ENCODE results near the gene RPL37A.

The RPL37A gene

DNA sequence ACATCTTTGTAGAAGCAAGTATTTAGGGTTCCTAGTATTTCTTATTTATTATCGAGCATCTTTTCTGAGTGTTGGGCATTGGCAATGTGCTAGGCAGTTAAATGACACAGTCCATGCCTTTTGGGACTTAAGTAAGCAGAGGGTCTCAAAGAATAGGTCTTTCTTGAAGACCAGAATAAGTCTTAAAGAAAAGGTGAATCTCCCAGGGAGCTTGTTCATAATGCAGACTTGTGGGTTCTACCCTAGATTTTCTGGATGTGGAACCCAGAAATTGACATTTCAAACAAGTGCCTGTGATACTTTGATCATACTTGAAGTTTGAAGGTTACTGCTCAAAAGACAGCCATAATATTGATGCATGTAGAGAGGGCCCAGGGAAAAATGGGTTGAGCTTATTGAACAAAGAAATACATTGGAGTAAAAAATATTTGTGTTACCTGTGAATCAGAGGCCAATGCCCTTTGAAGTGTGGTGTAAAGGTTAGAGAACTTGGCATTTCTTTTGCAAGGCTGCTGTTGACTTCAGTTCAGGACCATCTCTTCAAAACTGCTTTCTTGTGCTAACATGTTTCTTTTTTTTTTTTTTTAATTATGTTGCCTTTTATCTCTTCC, 24.4 kb downstream of the RPL37A start:
- H3K9me3 ChIP-seq (ENCODE audit: control insufficient read depth, insufficient read depth, low read depth, low read length) = no peaks in the 10 kb centered on the region
- H3K27ac ChIP-seq (ENCODE audit: extremely low read depth, low read depth, low read length) = no peak overlapping the region
- CTCF ChIA-PET = interaction anchor here (0.7 to 13.1 kb wide), 4 partner anchors 144 to 1233 kb away, joined by 3 to 376 read pairs (median 4); no protein-coding TSS in a partner anchor
- POLR2A ChIA-PET = no interaction called here
- H3K4me1 ChIP-seq (ENCODE audit: control insufficient read depth, insufficient read depth, low read length) = no peaks in the 10 kb centered on the region
- no peak overlapping the region for H3K4me3 ChIP-seq (ENCODE audit: low read depth, low read length)
- H3K36me3 ChIP-seq (ENCODE audit: control insufficient read depth in 2 of 2, insufficient read depth in 1 of 2, low read length in 2 of 2) = peaks cover 0 to 10% of the 10 kb centered on the region in 2 experiments; a peak in 1 of 3 replicates
- TF ChIP-seq ZNF664 (tag by site-specific recombination; IDR thresholded peaks at IDR 0.05) (no peak), ZNF175 (tag by site-specific recombination; IDR thresholded peaks at IDR 0.05) (no peak), ZNF521 (tag by site-specific recombination; IDR thresholded peaks at IDR 0.05) (no peak), GLIS1 (tag by site-specific recombination; IDR thresholded peaks at IDR 0.05) (no peak), ZBTB8A (tag by site-specific recombination; IDR thresholded peaks at IDR 0.05) (no peak), ZNF157 (tag by site-specific recombination; IDR thresholded peaks at IDR 0.05) (no peak)

DNA sequence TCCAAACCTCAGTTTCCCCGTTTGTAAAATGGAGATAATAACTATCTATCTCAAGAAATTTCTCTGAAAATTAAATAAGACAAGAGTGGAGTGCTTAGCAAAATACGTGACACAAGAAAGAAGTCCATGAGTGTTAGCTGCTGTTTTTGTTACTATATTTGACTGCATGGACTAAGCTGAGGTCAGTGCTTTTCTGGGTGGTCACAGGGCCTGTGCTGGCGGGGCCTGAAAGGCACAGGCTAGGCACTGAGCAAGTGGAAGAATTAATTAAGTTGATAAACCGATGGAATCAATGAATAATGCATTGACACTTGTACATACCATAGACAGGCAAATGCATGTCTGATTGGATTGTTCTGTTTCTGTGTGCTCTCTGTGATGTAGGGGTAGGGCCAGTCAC, 27.3 kb downstream of the RPL37A start:
- ChIA-PET CTCF (interaction anchor here (1.6 to 13.1 kb wide), 3 partner anchors 8 to 156 kb away, joined by 3 to 376 read pairs (median 11); no protein-coding TSS in a partner anchor), POLR2A (interaction anchor here (0.5 to 1.1 kb wide), 2 partner anchors 17 to 164 kb away, joined by 3 to 4 read pairs; no protein-coding TSS in a partner anchor)
- no peak overlapping the region for H3K4me3 ChIP-seq (ENCODE audit: low read depth, low read length)
- H3K27ac ChIP-seq (ENCODE audit: extremely low read depth, low read depth, low read length) = no peak overlapping the region
- TF ChIP-seq ZNF433 (tag by site-specific recombination; IDR thresholded peaks at IDR 0.05; ENCODE audit: low read depth) = no peak
- TF ChIP-seq KLF16 (tag by site-specific recombination; IDR thresholded peaks at IDR 0.05) = no peak
- TF ChIP-seq, protein P1, sequence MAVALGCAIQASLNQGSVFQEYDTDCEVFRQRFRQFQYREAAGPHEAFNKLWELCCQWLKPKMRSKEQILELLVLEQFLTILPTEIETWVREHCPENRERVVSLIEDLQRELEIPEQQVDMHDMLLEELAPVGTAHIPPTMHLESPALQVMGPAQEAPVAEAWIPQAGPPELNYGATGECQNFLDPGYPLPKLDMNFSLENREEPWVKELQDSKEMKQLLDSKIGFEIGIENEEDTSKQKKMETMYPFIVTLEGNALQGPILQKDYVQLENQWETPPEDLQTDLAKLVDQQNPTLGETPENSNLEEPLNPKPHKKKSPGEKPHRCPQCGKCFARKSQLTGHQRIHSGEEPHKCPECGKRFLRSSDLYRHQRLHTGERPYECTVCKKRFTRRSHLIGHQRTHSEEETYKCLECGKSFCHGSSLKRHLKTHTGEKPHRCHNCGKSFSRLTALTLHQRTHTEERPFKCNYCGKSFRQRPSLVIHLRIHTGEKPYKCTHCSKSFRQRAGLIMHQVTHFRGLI (tag by site-specific recombination; IDR thresholded peaks at IDR 0.05) = no peak
- TF ChIP-seq ZNF239 (tag by site-specific recombination; IDR thresholded peaks at IDR 0.05) = no peak
- no peaks in the 10 kb centered on the region for H3K9me3 ChIP-seq (ENCODE audit: control insufficient read depth, insufficient read depth, low read depth, low read length)
- H3K36me3 ChIP-seq (ENCODE audit: control insufficient read depth in 2 of 2, insufficient read depth in 1 of 2, low read length in 2 of 2) = peaks cover 0 to 5% of the 10 kb centered on the region in 2 experiments; a peak in 1 of 3 replicates
- H3K4me1 ChIP-seq (ENCODE audit: control insufficient read depth, insufficient read depth, low read length) = no peaks in the 10 kb centered on the region

DNA sequence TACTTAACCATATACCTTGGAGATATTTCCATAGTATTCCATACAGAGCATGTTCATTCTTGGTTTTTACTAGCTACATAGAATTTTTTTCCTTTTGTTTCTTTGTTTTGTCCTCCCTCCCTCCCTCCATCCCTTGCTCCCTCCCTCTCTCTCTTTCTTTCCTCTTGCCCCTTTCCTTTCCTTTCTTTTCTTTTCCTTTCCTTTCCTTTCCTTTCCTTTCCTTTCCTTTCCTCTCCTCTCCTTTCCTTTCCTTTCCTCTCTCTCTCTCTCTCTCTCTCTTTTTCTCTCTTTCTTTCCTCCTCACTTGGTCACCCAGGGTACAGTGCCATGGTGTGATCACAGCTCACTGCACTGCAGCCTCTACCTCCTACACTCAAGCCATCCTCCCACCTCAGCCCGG, 28.3 kb downstream of the RPL37A start:
- H3K4me1 ChIP-seq (ENCODE audit: control insufficient read depth, insufficient read depth, low read length) = no peaks in the 10 kb centered on the region
- ChIA-PET CTCF (interaction anchor here (2.5 to 13.1 kb wide), 2 partner anchors 9 to 140 kb away, joined by 11 to 376 read pairs; no protein-coding TSS in a partner anchor), POLR2A (no interaction called here)
- H3K36me3 ChIP-seq (ENCODE audit: control insufficient read depth in 2 of 2, insufficient read depth in 1 of 2, low read length in 2 of 2) = peaks cover 0 to under 1% of the 10 kb centered on the region in 2 experiments; a peak in 1 of 3 replicates
- H3K27ac ChIP-seq (ENCODE audit: extremely low read depth, low read depth, low read length) = no peak overlapping the region
- no peaks in the 10 kb centered on the region for H3K9me3 ChIP-seq (ENCODE audit: control insufficient read depth, insufficient read depth, low read depth, low read length)
- TF ChIP-seq ZNF366 (tag by site-specific recombination; conservative IDR thresholded peaks at IDR 0.05) = peak; percentile 79
- peak; percentile 38; the same call in 1 of the 2 replicates for TF ChIP-seq ZNF530 (tag by site-specific recombination; IDR thresholded peaks at IDR 0.05; ENCODE audit: low read depth)
- peak; percentile 98 for TF ChIP-seq PRDM1 (tag by site-specific recombination; IDR thresholded peaks at IDR 0.05)
- TF ChIP-seq ZNF561 (tag by site-specific recombination; IDR thresholded peaks at IDR 0.05; ENCODE audit: borderline replicate concordance) = no peak
- H3K4me3 ChIP-seq (ENCODE audit: low read depth, low read length) = no peak overlapping the region

DNA sequence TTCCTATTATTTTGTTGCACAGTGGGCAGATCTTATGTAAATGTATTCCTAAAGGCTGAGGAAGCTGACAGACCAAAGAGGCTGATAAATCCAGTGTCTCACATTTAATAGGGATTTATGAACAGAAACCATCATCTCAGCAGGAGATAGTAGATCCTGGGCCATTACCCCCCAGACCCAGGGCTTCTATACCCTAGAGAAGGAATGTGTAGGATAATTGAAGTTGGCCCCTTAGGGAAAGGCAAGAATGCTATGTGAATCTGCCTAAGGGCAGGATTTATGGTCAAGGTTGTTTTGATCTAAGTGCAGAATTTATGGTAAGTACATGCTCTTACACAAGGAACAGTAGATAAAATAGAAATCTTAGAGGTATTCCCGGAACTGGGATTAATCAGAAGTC, 29.0 kb downstream of the RPL37A start:
- CTCF ChIA-PET = interaction anchor here (2.5 to 13.1 kb wide), 2 partner anchors 10 to 140 kb away, joined by 11 to 376 read pairs; no protein-coding TSS in a partner anchor

More for the DNA sequence above, 29.0 kb downstream of the RPL37A start:
- Histone ChIP-seq H3K36me3 (ENCODE audit: control insufficient read depth in 2 of 2, insufficient read depth in 1 of 2, low read length in 2 of 2) (no peaks in the 10 kb centered on the region), H3K9me3 (ENCODE audit: control insufficient read depth, insufficient read depth, low read depth, low read length) (no peaks in the 10 kb centered on the region), H3K4me3 (ENCODE audit: low read depth, low read length) (no peak overlapping the region), H3K27ac (ENCODE audit: extremely low read depth, low read depth, low read length) (no peak overlapping the region), H3K4me1 (ENCODE audit: control insufficient read depth, insufficient read depth, low read length) (no peaks in the 10 kb centered on the region)
- POLR2A ChIA-PET = no interaction called here
- TF ChIP-seq SP2 (tag by site-specific recombination; IDR thresholded peaks at IDR 0.05) = no peak
- no peak for TF ChIP-seq ZBTB8A (tag by site-specific recombination; IDR thresholded peaks at IDR 0.05)
- TF ChIP-seq, protein P2, sequence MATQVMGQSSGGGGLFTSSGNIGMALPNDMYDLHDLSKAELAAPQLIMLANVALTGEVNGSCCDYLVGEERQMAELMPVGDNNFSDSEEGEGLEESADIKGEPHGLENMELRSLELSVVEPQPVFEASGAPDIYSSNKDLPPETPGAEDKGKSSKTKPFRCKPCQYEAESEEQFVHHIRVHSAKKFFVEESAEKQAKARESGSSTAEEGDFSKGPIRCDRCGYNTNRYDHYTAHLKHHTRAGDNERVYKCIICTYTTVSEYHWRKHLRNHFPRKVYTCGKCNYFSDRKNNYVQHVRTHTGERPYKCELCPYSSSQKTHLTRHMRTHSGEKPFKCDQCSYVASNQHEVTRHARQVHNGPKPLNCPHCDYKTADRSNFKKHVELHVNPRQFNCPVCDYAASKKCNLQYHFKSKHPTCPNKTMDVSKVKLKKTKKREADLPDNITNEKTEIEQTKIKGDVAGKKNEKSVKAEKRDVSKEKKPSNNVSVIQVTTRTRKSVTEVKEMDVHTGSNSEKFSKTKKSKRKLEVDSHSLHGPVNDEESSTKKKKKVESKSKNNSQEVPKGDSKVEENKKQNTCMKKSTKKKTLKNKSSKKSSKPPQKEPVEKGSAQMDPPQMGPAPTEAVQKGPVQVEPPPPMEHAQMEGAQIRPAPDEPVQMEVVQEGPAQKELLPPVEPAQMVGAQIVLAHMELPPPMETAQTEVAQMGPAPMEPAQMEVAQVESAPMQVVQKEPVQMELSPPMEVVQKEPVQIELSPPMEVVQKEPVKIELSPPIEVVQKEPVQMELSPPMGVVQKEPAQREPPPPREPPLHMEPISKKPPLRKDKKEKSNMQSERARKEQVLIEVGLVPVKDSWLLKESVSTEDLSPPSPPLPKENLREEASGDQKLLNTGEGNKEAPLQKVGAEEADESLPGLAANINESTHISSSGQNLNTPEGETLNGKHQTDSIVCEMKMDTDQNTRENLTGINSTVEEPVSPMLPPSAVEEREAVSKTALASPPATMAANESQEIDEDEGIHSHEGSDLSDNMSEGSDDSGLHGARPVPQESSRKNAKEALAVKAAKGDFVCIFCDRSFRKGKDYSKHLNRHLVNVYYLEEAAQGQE (tag by site-specific recombination; IDR thresholded peaks at IDR 0.05) = no peak
- TF ChIP-seq ZNF624 (tag by site-specific recombination; IDR thresholded peaks at IDR 0.05) = no peak
- TF ChIP-seq ZNF585B (tag by site-specific recombination; IDR thresholded peaks at IDR 0.05) = no peak

Measured in HEK293 (cell line).